HUES6 (cell line): ENCODE results near the gene EHF.
"Not testable (repeated sequence)": the region's sequence is repeated elsewhere in the genome, so short reads cannot be mapped to it uniquely, and the experiment has no call there.

ENCODE experiments used
- H3K27ac ChIP-seq: 2 replicates; pipeline ENCODE4 v1.7.0; 2013; ENCODE audit warnings: low read depth, mild to moderate bottlenecking, low read length, inconsistent platforms
- H3K27me3 ChIP-seq: 2 replicates; pipeline ENCODE4 v1.6.1; 2013; ENCODE audit warnings: low read length; ENCODE audit not compliant: control insufficient read depth, insufficient read depth
- H3K36me3 ChIP-seq: 2 replicates; pipeline ENCODE4 v1.6.1; 2013; ENCODE audit warnings: low read length; ENCODE audit not compliant: control insufficient read depth, insufficient read depth
- H3K4me1 ChIP-seq: 2 replicates; pipeline ENCODE4 v1.6.1; 2013; ENCODE audit warnings: low read length; ENCODE audit not compliant: control insufficient read depth, insufficient read depth
- H3K4me3 ChIP-seq: 2 replicates; pipeline ENCODE4 v1.5.1; 2013; ENCODE audit warnings: low read depth, low read length
- H3K9ac ChIP-seq: one replicate; pipeline ENCODE4 v1.6.1; 2013; ENCODE audit warnings: mild to moderate bottlenecking, low read length
- H3K9me3 ChIP-seq: 2 replicates; pipeline ENCODE4 v1.6.1; 2013; ENCODE audit warnings: low read depth, low read length; ENCODE audit not compliant: control insufficient read depth, insufficient read depth

EHF gene

DNA sequence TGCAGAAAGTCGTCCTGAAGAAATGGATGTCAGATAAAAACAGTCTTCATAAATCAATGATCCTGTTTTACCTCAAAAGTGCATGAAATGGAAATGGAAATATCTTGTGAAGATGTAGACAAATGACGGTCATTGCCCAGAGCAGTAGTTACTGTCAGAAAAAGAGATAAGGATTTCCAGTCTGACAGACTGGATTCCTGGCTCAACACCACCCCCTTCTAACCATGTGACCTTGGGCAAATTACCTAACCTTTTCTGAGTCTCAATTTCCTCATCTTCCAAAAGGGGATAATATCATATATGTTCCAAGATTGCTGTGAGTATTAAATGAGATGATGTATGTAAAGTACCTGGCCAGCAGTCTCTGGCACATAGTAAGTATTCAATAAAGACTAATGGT, 32.9 kb upstream of the EHF start:
- Histone ChIP-seq H3K27me3 (no peaks in the 10 kb centered on the region), H3K36me3 (no peaks in the 10 kb centered on the region), H3K4me3 (no peak overlapping the region), H3K9ac (no peak overlapping the region), H3K27ac (no peak overlapping the region), H3K4me1 (peaks cover 9% of the 10 kb centered on the region; the same call in 1 of the 2 replicates), H3K9me3 (no peaks in the 10 kb centered on the region)

GRCh38 chr11:34588701-34589100, 32.2 kb upstream of the EHF start:
- Histone ChIP-seq H3K4me3 (no peak overlapping the region), H3K4me1 (peaks cover 9% of the 10 kb centered on the region; the same call in 1 of the 2 replicates), H3K27me3 (no peaks in the 10 kb centered on the region), H3K27ac (no peak overlapping the region), H3K9me3 (peaks cover 2% of the 10 kb centered on the region), H3K9ac (no peak overlapping the region), H3K36me3 (no peaks in the 10 kb centered on the region)

- not testable (repeated sequence) for H3K4me3 ChIP-seq, H3K36me3 ChIP-seq, H3K4me1 ChIP-seq, H3K9ac ChIP-seq, H3K27me3 ChIP-seq, H3K9me3 ChIP-seq, H3K27ac ChIP-seq
Measured at GRCh38 chr11:34589177-34589576, 31.7 kb upstream of the EHF start.

- no peaks in the 10 kb centered on the region for H3K36me3 ChIP-seq
- no peak overlapping the region for H3K27ac ChIP-seq
- H3K4me1 ChIP-seq: no peaks in the 10 kb centered on the region
- H3K4me3 ChIP-seq: no peak overlapping the region
- peaks cover 5% of the 10 kb centered on the region for H3K9me3 ChIP-seq
- no peaks in the 10 kb centered on the region for H3K27me3 ChIP-seq
- no peak overlapping the region for H3K9ac ChIP-seq
Measured at GRCh38 chr11:34593085-34593484, 27.8 kb upstream of the EHF start.

GRCh38 chr11:34594603-34595002, 26.3 kb upstream of the EHF start:
- Histone ChIP-seq H3K9ac (no peak overlapping the region), H3K27me3 (no peaks in the 10 kb centered on the region), H3K4me3 (no peak overlapping the region), H3K4me1 (no peaks in the 10 kb centered on the region), H3K9me3 (peaks cover 5% of the 10 kb centered on the region), H3K27ac (no peak overlapping the region), H3K36me3 (no peaks in the 10 kb centered on the region)

- H3K9ac ChIP-seq: no peak overlapping the region
- peaks cover 5% of the 10 kb centered on the region for H3K9me3 ChIP-seq
- H3K4me3 ChIP-seq: no peak overlapping the region
- H3K36me3 ChIP-seq: no peaks in the 10 kb centered on the region
- no peak overlapping the region for H3K27ac ChIP-seq
- peaks cover 2% of the 10 kb centered on the region; the same call in 1 of the 2 replicates for H3K4me1 ChIP-seq
- H3K27me3 ChIP-seq: no peaks in the 10 kb centered on the region
Measured at GRCh38 chr11:34595391-34595790, 25.5 kb upstream of the EHF start.

- H3K4me1 ChIP-seq: peaks cover 4% of the 10 kb centered on the region; the same call in 1 of the 2 replicates
Measured at GRCh38 chr11:34595960-34596644, 24.8 kb upstream of the EHF start.

GRCh38 chr11:34599406-34599945, 21.4 kb upstream of the EHF start:
- H3K9ac ChIP-seq: no peak overlapping the region

More at GRCh38 chr11:34595960-34596644, 24.8 kb upstream of the EHF start:
- Histone ChIP-seq H3K36me3 (no peaks in the 10 kb centered on the region), H3K9me3 (peaks cover 5% of the 10 kb centered on the region), H3K4me3 (no peak overlapping the region), H3K9ac (no peak overlapping the region), H3K27me3 (no peaks in the 10 kb centered on the region), H3K27ac (no peak overlapping the region)

GRCh38 chr11:34600339-34601084, 20.4 kb upstream of the EHF start:
- Histone ChIP-seq H3K4me3 (no peak overlapping the region), H3K27me3 (no peaks in the 10 kb centered on the region), H3K36me3 (no peaks in the 10 kb centered on the region), H3K4me1 (peaks cover 4% of the 10 kb centered on the region; the same call in 1 of the 2 replicates), H3K27ac (no peak overlapping the region), H3K9ac (no peak overlapping the region), H3K9me3 (no peaks in the 10 kb centered on the region)

More at GRCh38 chr11:34599406-34599945, 21.4 kb upstream of the EHF start:
- H3K9me3 ChIP-seq: no peaks in the 10 kb centered on the region
- no peak overlapping the region for H3K27ac ChIP-seq
- H3K36me3 ChIP-seq: no peaks in the 10 kb centered on the region
- peaks cover 4% of the 10 kb centered on the region; the same call in 1 of the 2 replicates for H3K4me1 ChIP-seq
- no peak overlapping the region for H3K4me3 ChIP-seq
- no peaks in the 10 kb centered on the region for H3K27me3 ChIP-seq

- H3K27me3 ChIP-seq: no peaks in the 10 kb centered on the region
- H3K9ac ChIP-seq: no peak overlapping the region
- H3K4me3 ChIP-seq: no peak overlapping the region
- no peaks in the 10 kb centered on the region for H3K36me3 ChIP-seq
- no peaks in the 10 kb centered on the region for H3K9me3 ChIP-seq
- peaks cover 4% of the 10 kb centered on the region; the same call in 1 of the 2 replicates for H3K4me1 ChIP-seq
- no peak overlapping the region for H3K27ac ChIP-seq
Measured at GRCh38 chr11:34601085-34601444, 19.8 kb upstream of the EHF start.

- Histone ChIP-seq H3K36me3 (no peaks in the 10 kb centered on the region), H3K9me3 (no peaks in the 10 kb centered on the region), H3K9ac (no peak overlapping the region), H3K4me1 (peaks cover 9% of the 10 kb centered on the region; the same call in 1 of the 2 replicates), H3K27me3 (no peaks in the 10 kb centered on the region), H3K4me3 (no peak overlapping the region), H3K27ac (no peak overlapping the region)
Measured at GRCh38 chr11:34601609-34602008, 19.3 kb upstream of the EHF start.
